ENCODE results near the gene SIM2. TPM values are rescaled to one million over a fixed set of nuclear protein-coding genes. Genes with fewer than 3 reads are reported as not detected.

SIM2 gene
- total RNA-seq, 1 experiment from 2014 or later, result not detected

DNA sequence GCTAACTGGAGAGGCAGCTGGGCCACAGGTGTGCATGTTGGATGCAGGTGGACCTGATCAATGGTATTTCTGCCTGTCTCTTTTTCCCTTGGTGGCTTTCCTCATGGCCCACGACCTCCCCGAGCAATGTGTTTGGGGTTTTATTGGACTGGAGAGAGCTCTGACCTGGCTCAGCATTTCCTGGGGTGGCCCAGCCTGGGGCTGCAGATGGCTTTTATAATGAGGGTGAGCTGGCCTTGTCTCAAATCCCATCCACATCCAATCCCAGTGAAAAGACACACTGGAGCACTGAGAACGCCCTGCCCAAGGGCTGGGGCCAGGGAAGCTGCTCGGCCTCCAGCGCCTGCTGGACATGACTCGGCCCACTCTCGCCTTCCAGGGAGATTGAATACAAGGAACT lies 44.1 kb downstream of the SIM2 start:
- Histone ChIP-seq H3K4me1 (ENCODE audit: insufficient read depth, low read length) (no peaks in the 10 kb centered on the region; the same call in 1 of the 2 replicates), H3K79me2 (ENCODE audit: insufficient read depth, low read length) (no peaks in the 10 kb centered on the region), H3K18ac (ENCODE audit: insufficient read length, low read depth, low read length) (no peak overlapping the region), H3K79me1 (ENCODE audit: insufficient read depth, low read depth, low read length, poor library complexity, severe bottlenecking) (no peaks in the 10 kb centered on the region), H3K4ac (ENCODE audit: low read depth, low read length) (no peak overlapping the region), H3K4me2 (ENCODE audit: insufficient read depth, insufficient read length, low read length) (no peak overlapping the region), H3T11ph (ENCODE audit: low read length) (no peak overlapping the region), H2BK12ac (ENCODE audit: insufficient read length, low read depth, low read length) (no peak overlapping the region), H2BK120ac (ENCODE audit: low read depth, low read length, poor library complexity, severe bottlenecking) (no peak overlapping the region), H2AFZ (ENCODE audit: low read length) (no peak overlapping the region), H3K23ac (ENCODE audit: insufficient read length, low read depth, low read length) (no peak overlapping the region), H3K27me3 (ENCODE audit: insufficient read depth, low read length) (no peaks in the 10 kb centered on the region), H2BK5ac (ENCODE audit: insufficient read length, low read length) (no peak overlapping the region), H3K9me3 (ENCODE audit: control insufficient read depth, low read depth, low read length) (no peaks in the 10 kb centered on the region), H3K14ac (ENCODE audit: insufficient read depth, low read length) (no peak overlapping the region; the same call in 1 of the 2 replicates), H4K8ac (replicated peaks; ENCODE audit: insufficient read length, low read depth, low read length) (no peak overlapping the region), H3K9ac (ENCODE audit: extremely low read depth, insufficient read length, low read length) (no peak overlapping the region), H2BK15ac (ENCODE audit: low read depth, low read length) (no peak overlapping the region), H2BK20ac (ENCODE audit: low read depth, low read length, poor library complexity, severe bottlenecking) (no peak overlapping the region), H4K5ac (ENCODE audit: insufficient read length, low read depth, low read length) (no peak overlapping the region), H3K23me2 (ENCODE audit: insufficient read length, low read depth, low read length, poor library complexity, severe bottlenecking) (peaks cover 3% of the 10 kb centered on the region), H4K20me1 (ENCODE audit: control insufficient read depth, insufficient read depth, insufficient read length) (no peaks in the 10 kb centered on the region), H3K56ac (ENCODE audit: insufficient read length, low read depth, low read length) (no peak overlapping the region), H3K27ac (ENCODE audit: insufficient read length, low read depth, low read length) (no peak overlapping the region), H4K91ac (ENCODE audit: insufficient read length, low read depth, low read length) (no peak overlapping the region), H2AK5ac (ENCODE audit: insufficient read length, low read length) (no peak overlapping the region)
- TF ChIP-seq CTCF (conservative IDR thresholded peaks at IDR 0.05), result no peak
- Mint-ChIP-seq H3K4me1 (peaks cover 14 to 16% of the 10 kb centered on the region in 2 experiments), H3K4me3 (no peak overlapping the region), H3K27ac (no peak overlapping the region), H3K9me3 (no peaks in the 10 kb centered on the region), H3K36me3 (ENCODE audit: insufficient read depth in 1 of 3, low read depth in 3 of 3) (no peaks in the 10 kb centered on the region), H3K27me3 (ENCODE audit: low read depth) (peaks cover 36% of the 10 kb centered on the region)
- no CpG with 5 or more reads among the region's 7 CpGs for WGBS (ENCODE audit: extremely low coverage, insufficient read length, low lambda C conversion rate)
- DNase-seq, result no peak

All from H9 (cell line).